Ishikawa (cell line): ENCODE results near the gene MAST4.

Experiments used
- CEBPB ChIP-seq: IDR thresholded peaks from 2 replicates; pipeline ENCODE4 v1.6.1; 2012
- CREB1 ChIP-seq: IDR thresholded peaks from 2 replicates; pipeline ENCODE4 v1.6.1; 2012; ENCODE audit warnings: low read depth
- EGR1 ChIP-seq: IDR thresholded peaks from 2 replicates; pipeline ENCODE4 v1.6.1; 2012
- EP300 ChIP-seq: IDR thresholded peaks from 2 replicates; pipeline ENCODE4 v1.6.1; 2012; ENCODE audit warnings: borderline replicate concordance
- FOXM1 ChIP-seq: IDR thresholded peaks from 2 replicates; pipeline ENCODE4 v1.6.1; 2012; ENCODE audit warnings: low read depth, borderline replicate concordance
- MAX ChIP-seq: IDR thresholded peaks from 2 replicates; pipeline ENCODE4 v1.6.1; 2012
- NFIC ChIP-seq: IDR thresholded peaks from 2 replicates; pipeline ENCODE4 v1.6.1; 2012
- RAD21 ChIP-seq: IDR thresholded peaks from 2 replicates; pipeline ENCODE4 v1.6.1; 2012; ENCODE audit warnings: low read depth
- REST ChIP-seq: IDR thresholded peaks from 2 replicates; pipeline ENCODE4 v1.6.1; 2012; ENCODE audit warnings: low read depth, mild to moderate bottlenecking
- TAF1 ChIP-seq: IDR thresholded peaks from 2 replicates; pipeline ENCODE4 v1.6.1; 2012; ENCODE audit warnings: low read depth, mild to moderate bottlenecking
- TEAD4 ChIP-seq: IDR thresholded peaks from 2 replicates; pipeline ENCODE4 v1.6.1; 2012
- USF1 ChIP-seq: IDR thresholded peaks from 2 replicates; pipeline ENCODE4 v1.6.1; 2012
- YY1 ChIP-seq: IDR thresholded peaks from 2 replicates; pipeline ENCODE4 v1.6.1; 2012; ENCODE audit warnings: low read depth
- ZBTB7A ChIP-seq: IDR thresholded peaks from 2 replicates; pipeline ENCODE4 v1.6.1; 2012; ENCODE audit warnings: low read depth

GRCh38 chr5:66658516-66658915 lies 62.3 kb downstream of the MAST4 start:
- TF ChIP-seq CEBPB (no peak), REST (no peak), ZBTB7A (no peak), RAD21 (no peak), CREB1 (no peak), EP300 (no peak), EGR1 (no peak), MAX (no peak), NFIC (no peak), TAF1 (no peak), FOXM1 (no peak), YY1 (no peak), USF1 (no peak), TEAD4 (no peak)
